GM18951 (cell line): ENCODE measurements around the gene IDH3G.
"Not testable (repeated sequence)": the region's sequence is repeated elsewhere in the genome, so short reads cannot be mapped to it uniquely, and the experiment has no call there.

Experiments used
- POLR2A ChIP-seq: IDR thresholded peaks from 4 replicates; pipeline ENCODE4 v1.6.1; 2011; ENCODE audit warnings: mild to moderate bottlenecking; ENCODE audit not compliant: insufficient read length, insufficient read depth; ENCODE audit errors: extremely low read depth
- in situ Hi-C: fragments of 300-500 bp; cut with MboI; formaldehyde crosslinking; loops from one replicate; pipeline ENCODE4 v1.12.0; 2022; ENCODE audit warnings: low sequenced_read_pairs, mixed read lengths, inconsistent platforms; ENCODE audit not compliant: unreplicated experiment

Gene IDH3G

GRCh38 chrX:153825042-153825441, 30.9 kb upstream of the IDH3G start:
- TF ChIP-seq POLR2A, result no peak
- in situ Hi-C loops, result no loop called here

GRCh38 chrX:153824348-153824747, 30.2 kb upstream of the IDH3G start:
- TF ChIP-seq POLR2A, result no peak
- in situ Hi-C loops, result no loop called here

GRCh38 chrX:153821066-153821465, 26.9 kb upstream of the IDH3G start:
- in situ Hi-C loops, result no loop called here

GRCh38 chrX:153820601-153821000, 26.4 kb upstream of the IDH3G start:
- no peak for TF ChIP-seq POLR2A
- in situ Hi-C loops, result no loop called here

More at GRCh38 chrX:153821066-153821465, 26.9 kb upstream of the IDH3G start:
- TF ChIP-seq POLR2A, result no peak

- no peak for TF ChIP-seq POLR2A
- in situ Hi-C loops, result no loop called here
These were observed 25.3 kb upstream of the IDH3G start for GRCh38 chrX:153819384-153820040.

GRCh38 chrX:153818571-153819383, 24.6 kb upstream of the IDH3G start:
- TF ChIP-seq POLR2A, result no peak
- in situ Hi-C loops, result no loop called here

- in situ Hi-C loops, result not testable (repeated sequence)
These were observed 23.9 kb upstream of the IDH3G start for GRCh38 chrX:153818064-153818463.

GRCh38 chrX:153816831-153817690, 22.9 kb upstream of the IDH3G start:
- no peak for TF ChIP-seq POLR2A
- in situ Hi-C loops, result no loop called here

GRCh38 chrX:153814591-153815315, 20.6 kb upstream of the IDH3G start:
- in situ Hi-C loops, result no loop called here
- no peak for TF ChIP-seq POLR2A

- TF ChIP-seq POLR2A, result no peak
- in situ Hi-C loops, result no loop called here
These were observed 19.0 kb upstream of the IDH3G start for GRCh38 chrX:153813161-153813560.

GRCh38 chrX:153812220-153812619, 18.0 kb upstream of the IDH3G start:
- TF ChIP-seq POLR2A, result no peak
- in situ Hi-C loops, result no loop called here

- no peak for TF ChIP-seq POLR2A
- in situ Hi-C loops, result no loop called here
These were observed 13.8 kb upstream of the IDH3G start for GRCh38 chrX:153807976-153808375.

GRCh38 chrX:153806999-153807575, 12.9 kb upstream of the IDH3G start:
- in situ Hi-C loops, result no loop called here
- TF ChIP-seq POLR2A, result no peak

- no peak for TF ChIP-seq POLR2A
- in situ Hi-C loops, result no loop called here
These were observed 11.3 kb upstream of the IDH3G start for GRCh38 chrX:153805436-153805835.
